ENCODE measurements around the gene ADAT2. TPM values are rescaled to one million over a fixed set of nuclear protein-coding genes. Genes with fewer than 3 reads are reported as not detected.
A peak's percentile ranks its signal among the peaks of the same experiment; 100 is the strongest.

The ADAT2 gene
- total and polyA plus RNA-seq, 2 of the 13 experiments (the other 11 are each of a cell fraction or from before 2014, with no cell fraction given): 10.5 to 18.3 TPM

DNA sequence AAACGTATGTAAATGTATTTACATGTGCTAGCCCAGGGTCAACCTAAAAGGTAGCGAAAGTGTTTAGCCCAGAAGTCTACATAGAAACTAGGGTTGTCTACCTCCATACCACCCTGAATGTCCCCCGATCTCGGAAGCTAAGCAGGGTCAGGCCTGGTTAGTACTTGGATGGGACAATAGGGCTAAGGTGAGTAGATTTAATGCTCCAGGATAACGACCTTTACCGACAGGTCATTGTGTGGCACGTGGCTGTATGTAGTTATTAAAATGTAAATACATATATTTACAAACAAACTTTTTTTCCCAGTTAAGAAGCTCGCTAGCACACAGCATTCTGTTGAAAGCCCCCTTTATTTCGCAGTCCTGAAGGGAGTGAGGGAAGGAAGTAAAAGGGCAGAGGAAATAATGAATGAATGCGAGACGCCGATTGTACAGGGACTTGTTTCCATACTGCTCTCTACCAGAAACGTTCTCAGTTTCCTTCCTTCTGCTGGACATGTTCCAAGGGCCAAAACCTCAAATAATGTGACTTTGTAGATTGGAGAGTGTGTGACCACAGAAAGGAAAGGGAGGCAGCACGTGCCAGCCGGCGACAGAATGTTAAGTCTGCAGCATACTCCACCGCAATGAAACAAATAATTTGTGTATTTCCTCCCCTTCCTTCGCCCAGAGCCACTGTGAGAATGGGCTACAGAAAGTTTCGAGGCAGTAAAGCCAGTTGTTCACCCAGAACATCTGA is 612 bp downstream of the ADAT2 start (continued):
- TF ChIP-seq, protein P1, sequence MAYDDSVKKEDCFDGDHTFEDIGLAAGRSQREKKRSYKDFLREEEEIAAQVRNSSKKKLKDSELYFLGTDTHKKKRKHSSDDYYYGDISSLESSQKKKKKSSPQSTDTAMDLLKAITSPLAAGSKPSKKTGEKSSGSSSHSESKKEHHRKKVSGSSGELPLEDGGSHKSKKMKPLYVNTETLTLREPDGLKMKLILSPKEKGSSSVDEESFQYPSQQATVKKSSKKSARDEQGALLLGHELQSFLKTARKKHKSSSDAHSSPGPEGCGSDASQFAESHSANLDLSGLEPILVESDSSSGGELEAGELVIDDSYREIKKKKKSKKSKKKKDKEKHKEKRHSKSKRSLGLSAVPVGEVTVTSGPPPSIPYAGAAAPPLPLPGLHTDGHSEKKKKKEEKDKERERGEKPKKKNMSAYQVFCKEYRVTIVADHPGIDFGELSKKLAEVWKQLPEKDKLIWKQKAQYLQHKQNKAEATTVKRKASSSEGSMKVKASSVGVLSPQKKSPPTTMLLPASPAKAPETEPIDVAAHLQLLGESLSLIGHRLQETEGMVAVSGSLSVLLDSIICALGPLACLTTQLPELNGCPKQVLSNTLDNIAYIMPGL (CRISPR knock-in tag; IDR thresholded peaks at IDR 0.05; ENCODE audit: borderline replicate concordance in 1 of 2, low read depth in 1 of 2): peak in 1 of 2 experiments; percentile 90; a peak in 3 of 4 replicates
- TF ChIP-seq BHLHE40 (IDR thresholded peaks at IDR 0.05; ENCODE audit: low read length): peak; percentile 53; the same call in 1 of the 2 replicates
- TF ChIP-seq, protein P2, sequence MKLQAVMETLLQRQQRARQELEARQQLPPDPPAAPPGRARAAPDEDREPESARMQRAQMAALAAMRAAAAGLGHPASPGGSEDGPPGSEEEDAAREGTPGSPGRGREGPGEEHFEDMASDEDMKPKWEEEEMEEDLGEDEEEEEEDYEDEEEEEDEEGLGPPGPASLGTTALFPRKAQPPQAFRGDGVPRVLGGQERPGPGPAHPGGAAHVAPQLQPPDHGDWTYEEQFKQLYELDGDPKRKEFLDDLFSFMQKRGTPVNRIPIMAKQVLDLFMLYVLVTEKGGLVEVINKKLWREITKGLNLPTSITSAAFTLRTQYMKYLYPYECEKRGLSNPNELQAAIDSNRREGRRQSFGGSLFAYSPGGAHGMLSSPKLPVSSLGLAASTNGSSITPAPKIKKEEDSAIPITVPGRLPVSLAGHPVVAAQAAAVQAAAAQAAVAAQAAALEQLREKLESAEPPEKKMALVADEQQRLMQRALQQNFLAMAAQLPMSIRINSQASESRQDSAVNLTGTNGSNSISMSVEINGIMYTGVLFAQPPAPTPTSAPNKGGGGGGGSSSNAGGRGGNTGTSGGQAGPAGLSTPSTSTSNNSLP (IDR thresholded peaks at IDR 0.05; ENCODE audit: low read depth, low read length): peak; percentile 73
- 0 out of 2 replicates have a peak, but pooled peaks have one; percentile 55 for TF ChIP-seq ZNF879 (CRISPR knock-in tag; IDR thresholded peaks at IDR 0.05)
- TF ChIP-seq, protein P3, sequence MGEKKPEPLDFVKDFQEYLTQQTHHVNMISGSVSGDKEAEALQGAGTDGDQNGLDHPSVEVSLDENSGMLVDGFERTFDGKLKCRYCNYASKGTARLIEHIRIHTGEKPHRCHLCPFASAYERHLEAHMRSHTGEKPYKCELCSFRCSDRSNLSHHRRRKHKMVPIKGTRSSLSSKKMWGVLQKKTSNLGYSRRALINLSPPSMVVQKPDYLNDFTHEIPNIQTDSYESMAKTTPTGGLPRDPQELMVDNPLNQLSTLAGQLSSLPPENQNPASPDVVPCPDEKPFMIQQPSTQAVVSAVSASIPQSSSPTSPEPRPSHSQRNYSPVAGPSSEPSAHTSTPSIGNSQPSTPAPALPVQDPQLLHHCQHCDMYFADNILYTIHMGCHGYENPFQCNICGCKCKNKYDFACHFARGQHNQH (CRISPR knock-in tag; IDR thresholded peaks at IDR 0.05): peak; percentile 53
- no peak for TF ChIP-seq ATM (IDR thresholded peaks at IDR 0.05; ENCODE audit: borderline replicate concordance)
- TF ChIP-seq MXD4 (CRISPR knock-in tag; IDR thresholded peaks at IDR 0.05): no peak; the same call in 1 of the 2 replicates
- TF ChIP-seq MAZ (IDR thresholded peaks at IDR 0.05; ENCODE audit: borderline replicate concordance, low read depth, low read length): no peak
- no peak for TF ChIP-seq MAZ (CRISPR knock-in tag; IDR thresholded peaks at IDR 0.05; ENCODE audit: low read depth)
- TF ChIP-seq PHF8 (CRISPR knock-in tag; IDR thresholded peaks at IDR 0.05): no peak
- peak; percentile 71 for TF ChIP-seq TEAD3 (CRISPR knock-in tag; optimal IDR thresholded peaks at IDR 0.05; ENCODE audit: borderline replicate concordance)
- TF ChIP-seq, protein P4, sequence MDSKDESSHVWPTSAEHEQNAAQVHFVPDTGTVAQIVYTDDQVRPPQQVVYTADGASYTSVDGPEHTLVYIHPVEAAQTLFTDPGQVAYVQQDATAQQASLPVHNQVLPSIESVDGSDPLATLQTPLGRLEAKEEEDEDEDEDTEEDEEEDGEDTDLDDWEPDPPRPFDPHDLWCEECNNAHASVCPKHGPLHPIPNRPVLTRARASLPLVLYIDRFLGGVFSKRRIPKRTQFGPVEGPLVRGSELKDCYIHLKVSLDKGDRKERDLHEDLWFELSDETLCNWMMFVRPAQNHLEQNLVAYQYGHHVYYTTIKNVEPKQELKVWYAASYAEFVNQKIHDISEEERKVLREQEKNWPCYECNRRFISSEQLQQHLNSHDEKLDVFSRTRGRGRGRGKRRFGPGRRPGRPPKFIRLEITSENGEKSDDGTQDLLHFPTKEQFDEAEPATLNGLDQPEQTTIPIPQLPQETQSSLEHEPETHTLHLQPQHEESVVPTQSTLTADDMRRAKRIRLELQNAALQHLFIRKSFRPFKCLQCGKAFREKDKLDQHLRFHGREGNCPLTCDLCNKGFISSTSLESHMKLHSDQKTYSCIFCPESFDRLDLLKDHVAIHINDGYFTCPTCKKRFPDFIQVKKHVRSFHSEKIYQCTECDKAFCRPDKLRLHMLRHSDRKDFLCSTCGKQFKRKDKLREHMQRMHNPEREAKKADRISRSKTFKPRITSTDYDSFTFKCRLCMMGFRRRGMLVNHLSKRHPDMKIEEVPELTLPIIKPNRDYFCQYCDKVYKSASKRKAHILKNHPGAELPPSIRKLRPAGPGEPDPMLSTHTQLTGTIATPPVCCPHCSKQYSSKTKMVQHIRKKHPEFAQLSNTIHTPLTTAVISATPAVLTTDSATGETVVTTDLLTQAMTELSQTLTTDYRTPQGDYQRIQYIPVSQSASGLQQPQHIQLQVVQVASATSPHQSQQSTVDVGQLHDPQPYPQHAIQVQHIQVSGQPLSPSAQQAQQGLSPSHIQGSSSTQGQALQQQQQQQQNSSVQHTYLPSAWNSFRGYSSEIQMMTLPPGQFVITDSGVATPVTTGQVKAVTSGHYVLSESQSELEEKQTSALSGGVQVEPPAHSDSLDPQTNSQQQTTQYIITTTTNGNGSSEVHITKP (CRISPR knock-in tag; IDR thresholded peaks at IDR 0.05; ENCODE audit: low read depth): 0 out of 2 replicates have a peak, but pooled peaks have one; percentile 28
- TF ChIP-seq, protein P5, sequence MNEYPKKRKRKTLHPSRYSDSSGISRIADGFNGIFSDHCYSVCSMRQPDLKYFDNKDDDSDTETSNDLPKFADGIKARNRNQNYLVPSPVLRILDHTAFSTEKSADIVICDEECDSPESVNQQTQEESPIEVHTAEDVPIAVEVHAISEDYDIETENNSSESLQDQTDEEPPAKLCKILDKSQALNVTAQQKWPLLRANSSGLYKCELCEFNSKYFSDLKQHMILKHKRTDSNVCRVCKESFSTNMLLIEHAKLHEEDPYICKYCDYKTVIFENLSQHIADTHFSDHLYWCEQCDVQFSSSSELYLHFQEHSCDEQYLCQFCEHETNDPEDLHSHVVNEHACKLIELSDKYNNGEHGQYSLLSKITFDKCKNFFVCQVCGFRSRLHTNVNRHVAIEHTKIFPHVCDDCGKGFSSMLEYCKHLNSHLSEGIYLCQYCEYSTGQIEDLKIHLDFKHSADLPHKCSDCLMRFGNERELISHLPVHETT (CRISPR knock-in tag; conservative IDR thresholded peaks at IDR 0.05): no peak
- TF ChIP-seq, protein P6, sequence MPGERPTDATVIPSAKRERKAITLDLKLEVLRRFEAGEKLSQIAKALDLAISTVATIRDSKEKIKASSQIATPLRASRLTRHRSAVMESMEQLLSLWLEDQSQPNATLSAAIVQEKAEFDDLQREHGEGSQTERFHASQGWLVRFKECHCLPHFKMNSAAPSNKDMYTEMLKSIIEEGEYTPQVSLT (CRISPR knock-in tag; IDR thresholded peaks at IDR 0.05; ENCODE audit: borderline replicate concordance, low read depth): peak; percentile 5; the same call in 1 of the 2 replicates
- TF ChIP-seq ZMYM4 (CRISPR knock-in tag; IDR thresholded peaks at IDR 0.05): peak; percentile 31; the same call in 1 of the 2 replicates
- TF ChIP-seq HOXA9 (CRISPR knock-in tag; IDR thresholded peaks at IDR 0.05; ENCODE audit: borderline replicate concordance): 0 out of 2 replicates have a peak, but pooled peaks have one; percentile 26
- TF ChIP-seq ZFY (CRISPR knock-in tag; IDR thresholded peaks at IDR 0.05): peak; percentile 33; the same call in 1 of the 2 replicates
